HG03521 (cell line): ENCODE results near the gene AGAP3.

ENCODE experiments used
- ATAC-seq: cut with Tn5 transposase; IDR thresholded peaks from one replicate; pipeline ENCODE4 v1.9.1; 2021; ENCODE audit warnings: mild to moderate bottlenecking, moderate library complexity; ENCODE audit not compliant: unreplicated experiment

Gene AGAP3

GRCh38 chr7:151073990-151074389 is 12.3 kb upstream of the AGAP3 start:
- ATAC-seq, result no peak

DNA sequence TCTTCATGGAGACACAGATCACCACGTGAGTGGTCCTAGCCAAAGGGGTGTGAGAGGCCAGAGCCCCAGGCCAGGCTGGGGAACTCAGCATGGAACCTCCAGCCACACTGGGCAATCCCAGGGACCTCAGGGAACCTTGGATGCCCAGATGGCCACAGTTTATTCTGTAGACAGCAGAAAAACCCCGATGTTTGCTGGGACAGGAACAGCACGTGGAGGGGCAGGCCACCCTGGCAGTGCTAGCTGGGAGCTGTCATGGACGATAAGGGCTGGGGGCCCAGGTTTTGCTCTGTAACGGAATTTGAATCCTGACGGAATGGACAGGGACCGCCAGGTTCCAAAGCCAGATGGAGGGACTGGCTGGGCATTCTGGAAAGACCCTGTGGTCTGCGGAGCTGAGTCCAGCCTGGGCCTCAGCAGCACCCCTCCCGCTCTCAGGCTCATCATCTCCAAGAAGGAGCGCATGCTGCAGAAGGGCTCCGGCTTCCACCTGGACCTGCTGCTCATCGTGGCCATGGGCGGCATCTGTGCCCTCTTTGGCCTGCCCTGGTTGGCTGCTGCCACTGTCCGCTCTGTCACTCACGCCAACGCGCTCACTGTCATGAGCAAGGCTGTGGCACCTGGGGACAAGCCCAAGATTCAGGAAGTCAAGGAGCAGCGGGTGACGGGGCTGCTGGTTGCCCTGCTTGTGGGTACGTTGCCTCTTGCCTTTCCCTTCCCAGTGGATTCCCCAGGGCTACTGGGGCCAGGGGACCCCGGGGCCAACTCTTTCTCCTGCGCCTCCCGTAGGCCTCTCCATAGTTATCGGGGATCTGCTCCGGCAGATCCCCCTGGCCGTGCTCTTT is 11.2 kb upstream of the AGAP3 start:
- ATAC-seq, result no peak

DNA sequence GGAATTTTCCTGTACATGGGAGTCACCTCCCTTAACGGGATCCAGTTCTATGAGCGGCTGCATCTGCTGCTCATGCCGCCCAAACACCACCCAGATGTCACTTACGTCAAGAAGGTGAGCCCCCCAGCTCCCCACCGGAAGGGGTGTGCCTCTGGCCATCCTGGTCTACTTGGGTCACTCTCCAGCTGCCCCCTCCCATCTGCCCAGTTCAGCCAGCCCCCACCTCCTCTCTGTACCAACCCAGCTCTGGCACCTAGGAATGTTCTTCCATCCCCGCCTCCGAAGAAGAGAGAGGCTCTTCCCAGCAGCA is 10.7 kb upstream of the AGAP3 start:
- no peak for ATAC-seq

DNA sequence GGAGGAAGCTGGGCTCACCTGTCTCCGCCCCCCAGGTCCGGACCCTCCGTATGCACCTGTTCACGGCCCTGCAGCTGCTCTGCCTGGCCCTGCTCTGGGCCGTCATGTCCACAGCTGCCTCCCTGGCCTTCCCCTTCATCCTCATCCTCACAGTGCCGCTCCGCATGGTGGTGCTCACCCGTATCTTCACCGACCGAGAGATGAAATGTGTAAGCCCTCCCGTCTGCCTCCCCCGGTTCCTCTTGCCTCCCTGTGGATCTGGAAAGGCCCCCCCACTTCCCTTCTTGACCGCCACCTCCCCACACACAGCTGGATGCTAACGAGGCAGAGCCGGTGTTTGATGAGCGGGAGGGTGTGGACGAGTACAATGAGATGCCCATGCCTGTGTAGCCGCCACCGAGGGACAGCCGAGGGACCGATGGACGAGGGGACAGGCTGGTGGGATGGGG is 10.3 kb upstream of the AGAP3 start:
- no peak for ATAC-seq

DNA sequence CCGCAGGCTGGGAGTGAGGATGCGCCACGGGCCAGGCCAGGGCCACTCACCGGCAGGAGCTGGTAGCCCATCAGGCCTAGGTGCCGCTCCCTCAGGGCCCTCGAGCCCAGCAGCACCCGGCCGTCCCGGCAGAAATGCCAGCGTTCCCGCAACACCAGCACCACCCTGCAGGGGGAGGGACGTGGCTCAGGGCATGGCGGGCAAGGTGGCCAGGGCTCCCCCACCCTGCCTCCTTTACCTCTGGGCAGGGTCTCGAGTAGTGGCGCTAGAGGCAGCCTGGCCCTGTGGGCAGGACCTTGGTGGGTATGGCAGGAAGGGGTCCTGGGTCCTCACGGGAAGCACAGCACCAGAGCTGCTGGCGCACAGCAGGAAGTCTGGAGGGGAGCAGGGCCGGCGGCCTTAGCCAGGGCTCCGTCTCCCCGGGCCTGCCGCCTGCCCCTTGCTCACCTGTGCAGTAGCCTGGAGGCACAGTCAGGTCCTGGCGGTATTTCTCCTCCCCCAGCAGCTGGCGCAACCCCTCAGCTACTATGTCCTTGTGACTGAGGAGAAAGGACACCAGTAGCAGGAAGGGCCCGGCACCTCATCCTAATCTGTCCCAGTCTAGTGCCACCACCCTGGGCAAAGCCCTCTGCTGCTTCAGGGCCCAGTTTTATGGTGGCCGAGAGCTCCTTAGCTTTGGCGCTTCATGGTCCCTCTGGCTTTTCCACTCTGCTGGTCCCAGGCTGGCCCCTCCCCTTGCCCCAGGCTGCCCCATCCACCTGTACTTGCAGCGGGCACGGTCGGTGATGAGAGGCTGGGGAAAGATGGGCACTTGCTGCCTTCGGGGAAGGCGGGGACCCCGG is 9.2 kb upstream of the AGAP3 start:
- ATAC-seq, result no peak

DNA sequence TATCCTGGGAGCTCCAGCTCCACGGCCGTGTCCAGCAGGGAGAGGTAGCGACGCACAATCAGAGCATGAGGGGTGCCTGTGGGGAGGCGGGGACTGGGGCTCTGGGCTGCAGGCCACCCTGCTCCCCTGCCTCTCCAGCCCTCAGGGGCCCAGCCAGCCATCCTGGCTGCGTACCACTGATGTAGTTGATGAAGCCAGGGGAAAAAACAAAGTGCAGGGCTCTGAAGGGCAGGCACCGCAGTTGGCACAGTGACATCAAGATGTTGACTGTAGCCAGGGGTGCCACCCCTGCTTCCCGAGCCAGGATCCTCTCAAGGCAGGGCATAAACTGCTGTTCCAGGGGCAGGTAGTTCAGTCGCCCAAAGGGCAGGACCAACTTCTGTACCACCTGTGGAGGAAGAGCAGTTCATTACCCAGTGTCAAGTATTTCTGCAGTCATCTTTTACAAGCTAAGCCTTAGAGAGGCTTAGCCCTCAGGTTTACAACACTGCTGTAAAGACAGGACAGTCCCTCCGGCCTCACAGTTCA is 8.5 kb upstream of the AGAP3 start:
- no peak for ATAC-seq

DNA sequence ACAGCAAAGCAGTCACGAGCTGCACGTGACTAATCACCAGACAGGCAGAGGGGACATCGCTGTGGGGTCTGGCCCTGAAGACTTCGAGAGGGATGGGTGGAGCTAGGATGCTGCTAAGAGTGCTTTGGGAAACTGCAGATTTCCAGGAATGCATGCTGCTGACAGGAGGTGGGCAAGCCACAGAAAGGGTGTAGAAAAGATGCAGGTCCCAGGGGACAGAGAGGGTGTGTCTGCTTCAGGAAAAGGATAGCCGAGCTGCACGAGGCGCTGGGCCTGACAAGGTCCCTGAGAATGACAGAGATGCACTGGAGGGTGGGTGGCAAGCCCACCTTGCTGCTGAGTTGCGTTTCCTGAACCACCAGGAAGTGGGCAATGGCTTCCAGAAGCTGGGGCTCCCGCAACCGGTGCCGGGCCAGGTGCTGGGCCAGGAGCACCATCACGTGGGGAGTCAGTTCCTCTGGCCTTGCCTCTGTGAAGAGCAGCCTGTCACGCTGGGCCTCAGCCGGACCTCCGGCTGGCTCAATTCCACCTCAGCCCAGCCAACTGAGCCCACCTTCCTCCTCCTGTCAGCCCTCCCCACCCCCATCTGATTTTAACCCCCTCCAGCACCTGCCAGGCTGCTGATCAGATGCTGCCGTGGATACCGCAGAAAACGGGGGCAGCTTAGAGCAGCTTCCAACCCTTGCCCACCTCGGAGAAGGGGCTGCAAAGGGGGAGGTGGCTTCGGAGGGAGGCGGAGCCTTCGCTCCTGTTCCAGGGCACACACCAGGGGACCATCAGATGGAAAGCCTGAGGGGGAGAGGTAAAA is 7.8 kb upstream of the AGAP3 start:
- no peak for ATAC-seq

DNA sequence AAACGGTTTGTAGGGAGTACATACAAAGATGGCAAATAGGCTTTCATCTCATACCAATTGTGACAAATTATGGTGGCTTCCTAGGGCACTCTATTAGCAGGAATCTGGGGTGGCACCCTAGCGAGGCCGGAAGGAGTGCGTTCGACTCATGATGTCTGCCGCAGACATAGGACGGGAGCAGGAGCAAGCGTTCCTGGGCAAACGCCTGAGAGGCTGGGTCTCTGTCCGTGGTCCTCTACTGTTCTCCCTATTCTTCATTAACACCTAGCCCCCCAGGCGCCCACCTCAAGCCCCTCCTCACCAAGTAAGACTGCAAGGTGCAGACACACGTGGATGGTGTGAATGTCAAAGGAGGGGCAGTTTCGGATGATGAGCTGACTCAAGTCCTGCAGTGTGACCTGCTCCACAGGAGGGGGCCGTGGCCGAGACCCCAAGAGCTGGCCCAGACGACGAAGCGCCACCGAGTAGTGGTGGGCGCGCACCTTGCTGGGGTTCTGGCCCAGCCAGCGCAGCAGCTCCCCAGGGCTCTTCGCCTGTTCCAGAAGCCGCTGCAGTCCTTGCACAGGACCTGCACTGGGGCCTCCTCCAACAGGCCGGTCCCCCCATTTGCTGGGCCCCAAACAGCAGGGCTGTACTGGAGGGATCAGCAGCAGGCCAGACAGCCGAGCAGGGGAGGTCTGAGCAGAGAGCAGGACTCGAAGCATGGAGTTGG is 6.9 kb upstream of the AGAP3 start:
- no peak for ATAC-seq

DNA sequence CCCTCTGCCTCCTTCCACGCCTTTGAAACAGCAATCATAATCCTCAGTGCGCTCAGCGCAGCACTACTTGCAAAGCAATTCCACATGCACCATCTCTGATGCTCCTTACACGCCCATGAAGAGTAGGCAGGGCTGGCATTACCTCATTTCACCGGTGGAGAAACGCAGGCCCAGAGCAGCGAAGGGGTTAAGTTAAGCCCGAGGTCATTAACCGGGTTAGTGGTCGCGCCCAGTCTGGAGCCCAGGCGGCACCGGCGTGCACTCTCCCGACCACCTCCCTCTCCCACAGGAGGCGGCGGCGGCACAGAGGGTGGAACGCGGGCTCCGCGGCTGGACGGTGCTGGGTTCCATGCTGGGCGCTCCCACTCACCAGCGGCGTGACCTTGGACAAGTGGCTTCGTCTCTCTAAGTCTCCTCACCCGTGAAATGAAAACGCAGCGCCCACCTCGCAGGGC is 6.2 kb upstream of the AGAP3 start:
- peak; percentile 6 for ATAC-seq

DNA sequence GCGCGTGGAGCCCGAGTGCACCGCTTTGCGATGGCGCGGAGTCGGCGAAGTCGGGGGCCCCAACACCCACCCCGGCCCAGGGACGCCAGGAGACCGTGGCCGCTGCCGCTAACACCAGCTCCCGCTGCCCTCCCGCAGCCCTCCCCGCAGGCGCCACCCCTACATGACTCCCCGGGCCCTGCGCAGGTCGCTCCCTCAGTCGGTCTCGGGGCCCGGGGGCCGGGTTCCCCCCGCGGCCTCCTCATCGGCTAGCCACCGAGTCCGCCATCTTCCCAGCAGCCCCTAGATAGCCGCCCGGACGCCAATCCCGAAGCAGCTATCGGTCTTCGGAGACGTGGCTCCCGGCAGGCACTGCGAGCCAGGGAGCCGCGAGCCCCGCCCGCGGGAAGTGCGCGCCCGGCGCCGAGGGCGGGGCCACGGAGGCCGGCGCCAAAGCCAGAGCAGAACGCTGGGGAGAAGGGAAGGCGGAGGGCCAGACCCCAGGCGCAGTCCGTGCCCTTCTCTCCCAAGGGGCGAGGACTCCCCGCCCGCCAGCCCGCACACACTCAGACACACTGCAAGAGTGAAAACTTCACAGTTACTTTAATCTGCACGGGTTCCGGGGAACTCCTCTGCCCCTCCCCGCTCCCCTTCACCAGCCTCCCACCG is 5.6 kb upstream of the AGAP3 start, which contains the start of gene FASTK:
Gene FASTK, minus strand, starts transcription at position 288 of the 648 bp plus-strand sequence. Its CDS starts 43 bp downstream, at position 245.
- ATAC-seq, result peak; percentile 69

DNA sequence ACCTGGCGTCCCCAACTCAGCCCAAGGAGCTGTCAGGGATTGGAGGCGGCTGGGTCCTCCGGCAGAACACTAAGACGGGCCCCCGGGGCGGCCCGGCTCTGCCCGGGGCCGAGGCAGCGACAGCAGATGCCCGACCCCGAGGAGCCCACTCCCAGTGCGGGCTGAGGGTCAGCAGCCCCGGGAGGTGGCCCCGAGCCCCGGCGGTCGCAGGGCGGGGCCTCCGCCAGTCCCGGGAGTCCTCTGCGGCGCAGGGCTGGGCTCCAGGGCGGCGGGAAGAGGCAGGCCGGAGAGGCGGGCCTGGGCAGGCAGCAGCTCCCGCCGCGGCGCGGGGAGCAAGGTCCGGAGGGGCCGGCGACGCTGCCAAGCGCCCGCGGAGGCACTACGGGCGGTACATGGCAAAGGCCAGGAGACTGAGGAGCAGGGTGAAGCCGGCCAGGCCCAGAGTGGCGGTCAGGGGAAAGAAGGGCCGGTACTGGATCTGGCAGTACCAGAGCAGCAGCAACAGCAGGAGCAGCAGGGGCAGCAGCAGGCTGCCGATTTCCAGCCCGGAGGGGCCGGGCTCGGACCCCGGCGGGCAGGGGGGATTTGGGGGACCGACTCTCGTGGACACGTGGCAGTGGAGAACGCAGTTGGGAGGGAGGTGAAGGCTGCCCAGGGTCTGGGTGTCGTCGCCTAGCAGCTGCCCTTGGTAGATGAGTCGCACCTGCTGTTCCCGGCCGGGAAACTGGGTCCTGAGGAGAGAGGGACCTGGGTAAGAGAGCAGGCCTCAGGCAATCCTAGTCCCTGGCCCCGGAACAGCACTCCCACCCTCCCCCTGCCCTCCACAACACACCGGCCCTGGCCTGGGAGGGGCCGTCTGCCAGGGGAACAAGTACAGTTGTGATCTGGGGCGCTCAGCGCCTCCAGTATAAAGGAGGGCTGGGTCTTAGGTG is 4.8 kb upstream of the AGAP3 start:
- no peak for ATAC-seq

- no peak for ATAC-seq
Observed at GRCh38 chr7:151082141-151083070, 3.9 kb upstream of the AGAP3 start.

DNA sequence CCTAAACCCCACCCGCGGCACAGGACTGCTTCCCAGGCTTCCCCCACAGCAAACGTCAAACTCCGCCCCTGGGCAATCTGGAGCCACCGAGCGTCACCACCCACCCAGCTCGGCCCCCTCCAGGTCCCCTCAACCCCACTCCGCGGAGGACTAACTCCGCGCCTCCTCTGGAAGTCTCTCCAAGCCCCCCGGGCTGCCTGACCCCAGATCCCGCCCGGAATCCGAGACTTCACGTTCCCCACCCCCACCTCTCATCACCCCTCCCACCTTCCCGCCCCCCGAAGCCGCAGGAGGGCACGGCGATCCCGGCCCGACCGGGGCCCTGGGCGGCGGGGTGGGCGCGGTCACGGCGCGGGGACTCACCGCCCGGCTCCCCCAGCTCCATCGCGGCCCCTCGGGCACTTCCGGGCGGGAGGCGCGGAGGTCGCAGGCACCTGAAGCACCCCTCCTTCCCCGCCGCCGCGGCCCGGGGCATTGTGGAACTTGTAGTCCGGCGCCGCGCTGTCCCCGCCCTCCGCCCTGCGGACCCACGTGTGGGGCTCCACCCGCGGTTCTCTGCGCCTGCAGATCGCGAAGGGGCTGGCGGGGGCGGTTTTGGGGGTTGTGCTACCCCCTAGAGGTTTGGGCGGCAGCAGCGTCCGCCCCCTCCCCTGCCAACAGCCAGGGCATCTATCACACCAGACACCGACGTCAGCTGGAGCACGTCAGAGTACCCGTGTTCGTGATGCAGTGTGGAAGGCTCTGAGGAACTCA is 3.0 kb upstream of the AGAP3 start, which contains the start of gene TMUB1:
Gene TMUB1, minus strand, starts transcription at position 423 of the 753 bp plus-strand sequence. CDS start 930 bp downstream, outside the sequence.
- ATAC-seq, result peak; percentile 52

DNA sequence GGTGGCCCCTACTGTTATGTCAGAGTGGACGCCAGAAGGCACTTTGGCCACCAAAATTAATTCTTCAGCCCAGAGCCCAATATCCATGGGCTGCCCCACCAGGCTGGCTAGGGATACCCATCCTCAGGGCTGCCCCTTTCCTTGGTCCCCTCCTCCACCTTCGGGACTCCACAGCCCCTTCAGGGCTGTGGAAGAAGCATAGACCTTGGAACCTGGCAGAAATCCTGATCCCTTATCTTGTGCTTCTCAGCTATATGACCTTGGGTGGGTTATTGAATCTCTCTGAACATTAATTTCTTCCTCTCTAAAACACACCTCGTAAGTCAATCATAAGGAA is 2.5 kb upstream of the AGAP3 start:
- no peak for ATAC-seq

DNA sequence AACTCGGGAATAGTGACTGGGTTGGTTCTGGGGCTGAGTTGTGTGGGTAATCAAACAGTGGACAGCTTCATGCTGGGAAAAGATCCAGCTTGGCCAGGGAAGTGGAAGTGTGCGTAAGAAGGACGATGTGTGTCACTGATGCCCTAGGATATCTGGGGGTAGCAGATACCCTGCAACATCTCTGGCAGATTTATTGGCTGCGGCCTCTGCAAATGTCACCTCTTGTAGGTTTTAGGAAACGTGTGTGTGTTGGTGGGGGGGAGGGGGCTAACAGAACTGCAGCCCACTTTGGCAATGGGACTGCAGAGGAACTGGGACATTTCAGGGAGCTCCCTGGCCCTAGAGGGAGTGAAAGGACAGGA is 965 bp upstream of the AGAP3 start:
- ATAC-seq, result no peak

GRCh38 chr7:151086802-151087244 is 548 bp downstream of the AGAP3 start:
- no peak for ATAC-seq
